Lung (tissue), 12 donors: Measurements from ENCODE around the gene ESPNL. TPM values are rescaled to one million over a fixed set of nuclear protein-coding genes. Genes with fewer than 3 reads are reported as not detected.
"Not testable (repeated sequence)": the region's sequence is repeated elsewhere in the genome, so short reads cannot be mapped to it uniquely, and the experiment has no call there.

ENCODE experiments used
- ATAC-seq: fragments of 200-7000 bp; cut with Tn5 transposase; one replicate; pipeline ENCODE4 v1.9.1; 2020; ENCODE audit warnings: moderate number of reproducible peaks; ENCODE audit not compliant: insufficient read depth, low FRiP score
- DNase-seq, 3 donors: peaks; one replicate each; pipeline ENCODE4 v3.0.0-alpha.2; 2013 to 2017
- H3K27ac ChIP-seq, 2 donors: one replicate each; pipeline ENCODE4 v1.5.1; 2013; ENCODE audit warnings: mild to moderate bottlenecking in 2 of 2, moderate library complexity in 2 of 2, control low read depth in 1 of 2, inconsistent platforms in 1 of 2, low read depth in 1 of 2, low read length in 1 of 2
- H3K27me3 ChIP-seq, 3 donors: one replicate each; pipeline ENCODE4 v1.5.1; 2013; ENCODE audit warnings: low read length in 2 of 3; ENCODE audit not compliant: control insufficient read depth in 3 of 3, insufficient read depth in 3 of 3
- H3K36me3 ChIP-seq, 4 donors: one replicate each; pipeline ENCODE4 v1.5.1; 2013; ENCODE audit warnings: low read length in 4 of 4, mild to moderate bottlenecking in 1 of 4, moderate library complexity in 1 of 4; ENCODE audit not compliant: control insufficient read depth in 4 of 4, insufficient read depth in 4 of 4
- H3K4me1 ChIP-seq, 5 donors: one replicate each; pipeline ENCODE4 v1.5.1; 2013; ENCODE audit warnings: low read length in 5 of 5, mild to moderate bottlenecking in 2 of 5, moderate library complexity in 1 of 5; ENCODE audit not compliant: control insufficient read depth in 5 of 5, insufficient read depth in 5 of 5
- H3K4me3 ChIP-seq: one replicate; pipeline ENCODE4 v1.5.1; 2013; ENCODE audit warnings: mild to moderate bottlenecking, control low read depth, moderate library complexity
- H3K9ac ChIP-seq, 2 donors: one replicate each; pipeline ENCODE4 v1.5.1; 2013; ENCODE audit warnings: low read length in 2 of 2, control low read depth in 1 of 2; ENCODE audit not compliant: insufficient read depth in 1 of 2
- H3K9me3 ChIP-seq, 4 donors: one replicate each; pipeline ENCODE4 v1.5.1; 2013; ENCODE audit warnings: low read length in 3 of 4, mild to moderate bottlenecking in 1 of 4, moderate library complexity in 1 of 4; ENCODE audit not compliant: control insufficient read depth in 4 of 4, insufficient read depth in 3 of 4
- CTCF ChIP-seq: IDR thresholded peaks from 2 replicates; pipeline ENCODE4 v1.5.1; 2012; ENCODE audit warnings: mild to moderate bottlenecking; ENCODE audit errors: control extremely low read depth, extremely low read depth
- WGBS, 2 donors: extraction: QIAGEN DNeasy Blood & Tissue Kit; methylation state at CpG; one replicate each; pipeline ENCODE4 v1.1.7; 2013; 5-methylcytosine and 5-hydroxymethylcytosine counted together
- polyA plus RNA-seq, 2 donors: library from polyadenylated mRNA; stranded (reverse); fragments of 200-250 nt; gene quantifications; one replicate each; pipeline ENCODE4 v1.2.1, GENCODE V29; 2013
- total RNA-seq, 2 donors: library from RNA; depleted of rRNA in 1 of 2; stranded (reverse); fragments of >200 nt in 1 of 2; gene quantifications; one replicate each; pipeline ENCODE4 v1.2.1, GENCODE V29; 2014 to 2021
- donor health status: control.
- donor health status: control.
- donor health status: Bipolar disorder and iron deficiency.
- donor health status: healthy.
- donor health status: DM: yes; HTN: yes; CAD: no.

ESPNL gene
- total and polyA plus RNA-seq, 4 donors = 0.07 to 3.0 (median 1.2) TPM

DNA sequence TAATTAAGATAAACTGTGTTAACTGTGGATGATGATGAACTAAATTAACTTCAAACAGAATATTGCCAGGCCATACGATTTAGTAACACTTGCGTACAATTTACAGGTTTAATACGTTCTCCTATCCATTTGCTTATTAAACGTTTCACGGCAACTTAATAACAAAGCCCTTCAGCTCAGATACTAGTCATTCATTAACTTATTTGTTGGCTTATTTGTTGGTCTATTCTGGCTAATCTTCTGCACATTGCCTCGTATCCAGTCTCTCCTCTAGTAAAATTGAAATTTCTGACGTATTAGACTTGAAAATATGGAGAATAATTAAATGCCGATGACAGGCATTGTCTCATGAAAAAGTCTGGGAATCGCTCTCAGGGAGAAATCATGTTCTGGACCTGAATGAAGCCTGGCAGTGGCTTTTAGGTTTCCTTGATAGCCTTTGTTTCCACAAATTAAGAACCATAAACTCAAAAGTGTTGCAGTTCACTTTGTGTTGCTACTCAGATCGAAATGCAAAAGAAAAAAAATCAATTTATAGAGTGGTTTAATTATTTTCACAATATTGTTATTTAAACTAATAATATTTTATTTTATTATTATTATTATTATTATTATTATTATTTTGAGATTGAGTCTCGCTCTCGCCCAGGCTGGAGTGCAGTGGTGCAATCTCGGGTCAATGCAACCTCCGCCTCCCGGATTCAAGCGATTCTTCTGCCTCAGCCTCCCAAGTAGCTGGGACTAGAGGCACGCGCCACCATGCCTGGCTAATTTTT is 34.9 kb upstream of the ESPNL start:
- Histone ChIP-seq H3K36me3 (peaks cover 3 to 8% (median 6%) of the 10 kb centered on the region in 4 donors), H3K27me3 (no peaks in the 10 kb centered on the region), H3K4me3 (no peak overlapping the region), H3K9ac (no peak overlapping the region), H3K27ac (no peak overlapping the region), H3K9me3 (no peaks in the 10 kb centered on the region), H3K4me1 (peaks cover 0 to 8% (median 4%) of the 10 kb centered on the region in 5 donors)
- TF ChIP-seq CTCF = no peak
- WGBS, 2 donors = 87 to 90% methylated on average over 18 of the region's 18 CpGs
- ATAC-seq (no peak), DNase-seq (no peak)

DNA sequence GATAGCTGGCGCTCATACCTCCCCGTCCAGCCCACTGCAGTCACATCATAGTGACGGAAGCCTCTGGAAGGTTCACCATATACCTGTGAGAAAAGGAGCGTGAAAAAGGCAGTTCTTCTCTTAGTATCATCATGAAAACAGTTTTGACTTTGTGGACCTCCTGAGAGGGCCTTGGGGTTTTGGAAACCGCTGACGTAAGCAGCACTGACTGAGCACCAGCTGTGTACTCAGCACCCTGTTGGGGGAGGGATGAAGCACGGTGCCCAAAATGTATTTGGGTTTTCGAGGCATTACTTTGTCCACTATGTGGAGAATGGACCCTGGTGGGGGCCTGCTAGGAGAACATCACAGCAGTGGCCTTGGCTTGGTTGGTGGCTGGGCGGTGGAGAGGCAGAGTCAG is 33.9 kb upstream of the ESPNL start:
- Histone ChIP-seq H3K27ac (no peak overlapping the region), H3K27me3 (no peaks in the 10 kb centered on the region), H3K4me1 (peaks cover 0 to 8% (median 4%) of the 10 kb centered on the region in 5 donors), H3K9ac (no peak overlapping the region), H3K4me3 (no peak overlapping the region), H3K9me3 (no peaks in the 10 kb centered on the region), H3K36me3 (peaks cover 3 to 11% (median 6%) of the 10 kb centered on the region in 4 donors)
- DNase-seq = no peak
- ATAC-seq = no peak
- 87 to 92% methylated on average over 9 of the region's 9 CpGs for WGBS, 2 donors
- TF ChIP-seq CTCF = no peak

DNA sequence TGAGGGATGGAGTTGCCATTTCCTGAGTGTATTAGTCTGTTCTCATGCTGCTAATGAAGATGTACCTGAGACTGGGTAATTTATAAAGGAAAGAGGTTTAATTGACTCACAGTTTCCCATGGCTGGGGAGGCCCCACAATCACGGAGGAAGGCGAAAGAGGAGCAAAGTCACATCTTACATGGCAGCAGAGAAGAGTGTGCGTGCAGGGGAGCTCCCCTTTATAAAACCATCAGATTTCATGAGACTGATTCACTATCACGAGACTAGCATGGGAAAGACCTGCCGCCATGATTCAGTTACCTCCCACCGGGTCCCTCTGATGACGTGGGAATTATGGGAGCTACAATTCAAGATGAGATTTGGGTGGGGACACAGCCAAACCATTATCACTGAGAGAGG is 33.4 kb upstream of the ESPNL start:
- not testable (repeated sequence) for H3K9me3 ChIP-seq, H3K4me3 ChIP-seq, H3K27me3 ChIP-seq, H3K9ac ChIP-seq, H3K4me1 ChIP-seq, H3K27ac ChIP-seq, DNase-seq, ATAC-seq
- WGBS, 2 donors = 95 to 97% methylated on average over 7 of the region's 7 CpGs
- H3K36me3 ChIP-seq = peaks cover 5 to 14% (median 9%) of the 10 kb centered on the region in 4 donors

- 91% methylated on average over 7 of the region's 7 CpGs for WGBS, 2 donors
- no peak for DNase-seq
- no peak overlapping the region for H3K4me3 ChIP-seq
- no peaks in the 10 kb centered on the region for H3K9me3 ChIP-seq
- TF ChIP-seq CTCF = no peak
- H3K36me3 ChIP-seq = peaks cover 7 to 14% (median 10%) of the 10 kb centered on the region in 4 donors
- H3K27ac ChIP-seq = no peak overlapping the region
- no peaks in the 10 kb centered on the region for H3K27me3 ChIP-seq
- no peak for ATAC-seq
- no peaks in the 10 kb centered on the region for H3K4me1 ChIP-seq
- H3K9ac ChIP-seq = no peak overlapping the region
These were observed 32.2 kb upstream of the ESPNL start for GRCh38 chr2:238067939-238068338.
